ENCODE measurements around the gene CEPT1.

The CEPT1 gene

DNA sequence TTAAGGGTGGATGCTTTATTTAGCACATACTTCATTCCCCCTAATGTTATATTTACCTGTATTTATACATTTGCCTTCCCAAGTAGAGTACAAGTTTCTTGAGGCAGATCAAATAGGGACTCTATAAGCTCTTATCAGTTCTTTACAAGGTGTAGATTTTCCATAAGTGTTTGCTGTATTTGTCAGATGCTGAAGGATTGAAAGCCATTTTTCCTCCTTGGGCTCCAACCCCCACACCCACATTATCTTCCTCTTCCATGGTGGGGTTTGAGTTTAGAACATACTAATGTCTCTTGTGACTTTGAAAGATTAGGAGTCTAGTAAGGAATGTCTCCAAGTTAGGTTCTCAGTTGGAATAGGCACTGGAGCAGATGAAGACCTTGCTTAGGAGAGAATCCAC, 85.1 kb downstream of the CEPT1 start:
- H3K27me3 ChIP-seq (ENCODE audit: control insufficient read depth in 2 of 2, insufficient read depth in 2 of 2, low read length in 2 of 2), result no peaks in the 10 kb centered on the region
- H3K27ac ChIP-seq (ENCODE audit: low read depth in 2 of 2, low read length in 2 of 2), result no peak overlapping the region
- H3K4me3 ChIP-seq (ENCODE audit: low read length in 2 of 2), result no peak overlapping the region
- no peak overlapping the region for H3K9ac ChIP-seq (ENCODE audit: low read depth in 1 of 2, low read length in 2 of 2)
- H3K4me1 ChIP-seq (ENCODE audit: control insufficient read depth in 2 of 2, insufficient read depth in 2 of 2, low read length in 2 of 2), result peaks cover 19% of the 10 kb centered on the region in 2 donors
- H3K36me3 ChIP-seq (ENCODE audit: control insufficient read depth in 2 of 2, insufficient read depth in 2 of 2, low read length in 2 of 2), result no peaks in the 10 kb centered on the region
- H3K9me3 ChIP-seq (ENCODE audit: control insufficient read depth in 2 of 2, low read length in 2 of 2), result no peaks in the 10 kb centered on the region

DNA sequence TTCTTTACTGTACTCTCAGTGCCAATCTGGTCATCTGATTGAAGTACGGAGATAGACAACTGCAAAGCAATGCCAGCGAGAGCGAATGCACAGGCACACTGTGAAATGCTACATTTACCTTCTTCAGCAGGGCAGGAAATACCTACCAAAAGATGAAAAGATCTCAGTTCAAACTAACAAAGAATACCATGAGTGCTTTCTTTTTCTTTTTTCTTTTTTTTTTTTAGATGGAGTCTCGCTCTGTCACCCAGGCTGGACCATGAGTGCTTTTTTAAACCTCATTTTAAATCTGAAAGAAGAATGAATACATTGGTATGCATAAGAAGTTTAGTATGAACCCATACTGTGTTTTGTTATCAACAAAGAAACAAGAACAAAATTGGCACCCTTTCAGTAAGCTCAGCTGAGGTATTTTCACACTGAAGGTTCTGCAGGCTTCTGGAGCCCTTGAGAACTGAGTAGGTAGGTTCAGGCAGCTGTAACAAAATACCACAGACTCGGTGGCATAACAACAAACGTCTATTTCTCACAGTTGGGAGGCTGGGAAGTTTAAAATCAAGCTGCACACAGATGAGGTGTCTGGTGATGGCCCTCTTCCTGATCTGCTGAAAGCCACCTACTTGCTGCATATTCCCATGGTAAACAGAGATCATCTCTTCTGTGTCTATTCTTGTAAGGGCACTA, 85.8 kb downstream of the CEPT1 start:
- Histone ChIP-seq H3K4me3 (ENCODE audit: low read length in 2 of 2) (no peak overlapping the region), H3K27me3 (ENCODE audit: control insufficient read depth in 2 of 2, insufficient read depth in 2 of 2, low read length in 2 of 2) (no peaks in the 10 kb centered on the region)

DNA sequence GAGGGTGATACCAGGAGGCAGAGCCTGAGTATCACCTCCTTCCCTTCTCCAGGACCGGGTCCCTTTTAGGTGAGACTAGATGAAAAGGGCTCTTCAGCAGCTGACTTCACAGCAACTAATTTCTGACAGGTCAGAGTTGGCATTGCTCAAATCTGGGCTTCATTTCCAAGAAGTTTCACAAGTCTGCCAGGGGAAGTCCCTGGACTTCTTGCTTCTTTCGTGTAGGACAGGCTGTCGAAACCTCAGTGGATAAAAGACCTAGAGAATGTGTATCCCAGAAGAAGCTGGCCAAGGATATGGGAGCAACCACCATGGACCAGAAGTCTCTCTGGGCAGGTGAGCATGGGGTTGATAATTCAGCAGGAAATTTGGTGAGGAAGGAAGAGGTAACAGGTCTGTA, 87.4 kb downstream of the CEPT1 start, which contains the start of gene CHI3L2:
Gene CHI3L2, plus strand, starts transcription at position 280 of the 400 bp plus-strand sequence. Its CDS starts 17 bp downstream, at position 297.
- H3K36me3 ChIP-seq (ENCODE audit: control insufficient read depth in 2 of 2, insufficient read depth in 2 of 2, low read length in 2 of 2), result no peaks in the 10 kb centered on the region
- peak within 1 kb of the TSS in 1 of 2 donors; percentile 3 for H3K27ac ChIP-seq (ENCODE audit: low read depth in 2 of 2, low read length in 2 of 2)
- H3K4me1 ChIP-seq (ENCODE audit: control insufficient read depth in 2 of 2, insufficient read depth in 2 of 2, low read length in 2 of 2), result peaks cover 3 to 4% of the 10 kb centered on the region in 2 donors
- no peaks in the 10 kb centered on the region for H3K27me3 ChIP-seq (ENCODE audit: control insufficient read depth in 2 of 2, insufficient read depth in 2 of 2, low read length in 2 of 2)
- H3K9ac ChIP-seq (ENCODE audit: low read depth in 1 of 2, low read length in 2 of 2), result no peak within 1 kb of the TSS
- no peak within 1 kb of the TSS for H3K4me3 ChIP-seq (ENCODE audit: low read length in 2 of 2)
- H3K9me3 ChIP-seq (ENCODE audit: control insufficient read depth in 2 of 2, low read length in 2 of 2), result no peaks in the 10 kb centered on the region

More for the DNA sequence above, 85.8 kb downstream of the CEPT1 start:
- Histone ChIP-seq H3K9ac (ENCODE audit: low read depth in 1 of 2, low read length in 2 of 2) (no peak overlapping the region), H3K4me1 (ENCODE audit: control insufficient read depth in 2 of 2, insufficient read depth in 2 of 2, low read length in 2 of 2) (peaks cover 13 to 14% of the 10 kb centered on the region in 2 donors), H3K9me3 (ENCODE audit: control insufficient read depth in 2 of 2, low read length in 2 of 2) (no peaks in the 10 kb centered on the region), H3K27ac (ENCODE audit: low read depth in 2 of 2, low read length in 2 of 2) (no peak overlapping the region), H3K36me3 (ENCODE audit: control insufficient read depth in 2 of 2, insufficient read depth in 2 of 2, low read length in 2 of 2) (no peaks in the 10 kb centered on the region)

DNA sequence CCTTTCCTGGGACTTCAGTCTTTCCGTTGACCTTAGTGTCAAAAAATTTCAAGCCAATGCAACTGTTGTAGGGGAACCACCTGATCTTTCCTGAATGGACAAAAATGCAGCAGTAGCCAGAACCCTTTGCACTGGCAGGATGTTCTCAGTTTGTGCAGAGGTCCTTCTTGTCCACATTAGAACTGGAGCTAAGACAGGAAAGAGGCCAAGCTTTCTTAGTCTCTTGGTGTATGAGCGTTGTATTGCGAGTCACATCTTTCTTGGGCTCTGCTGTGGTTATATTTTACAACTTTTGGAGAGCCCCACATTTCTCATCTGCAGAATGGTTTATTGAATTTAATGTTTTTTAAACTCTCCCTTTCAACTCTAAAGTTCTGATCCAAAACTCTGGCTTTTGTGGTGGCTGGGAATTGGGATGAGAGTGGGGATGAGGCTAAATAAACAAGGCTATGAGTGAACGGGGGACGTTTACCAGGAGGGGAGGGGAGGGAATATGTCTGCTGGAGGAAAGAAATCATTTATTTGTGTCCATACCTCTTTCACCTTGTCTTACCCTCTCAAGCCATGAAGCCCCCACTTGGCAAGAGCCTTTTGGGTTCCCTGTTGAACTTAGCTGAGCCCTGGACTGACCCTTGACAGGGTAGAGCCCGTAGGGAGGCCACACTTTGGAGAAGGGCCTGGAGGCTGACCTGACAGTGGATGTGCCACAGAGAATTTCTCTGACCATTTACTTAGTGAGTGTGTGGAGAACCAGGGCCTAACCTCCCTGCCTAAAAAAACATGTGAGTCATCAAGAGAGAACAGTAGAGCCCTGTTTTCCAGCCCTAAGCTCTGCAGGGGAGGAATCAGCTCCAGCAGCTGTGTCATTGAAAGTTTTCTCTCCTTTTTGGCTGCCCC, 88.1 kb downstream of the CEPT1 start:
- Histone ChIP-seq H3K4me1 (ENCODE audit: control insufficient read depth in 2 of 2, insufficient read depth in 2 of 2, low read length in 2 of 2) (no peaks in the 10 kb centered on the region), H3K36me3 (ENCODE audit: control insufficient read depth in 2 of 2, insufficient read depth in 2 of 2, low read length in 2 of 2) (no peaks in the 10 kb centered on the region), H3K27me3 (ENCODE audit: control insufficient read depth in 2 of 2, insufficient read depth in 2 of 2, low read length in 2 of 2) (no peaks in the 10 kb centered on the region), H3K27ac (ENCODE audit: low read depth in 2 of 2, low read length in 2 of 2) (peak overlapping the region in 1 of 2 donors; percentile 3), H3K9ac (ENCODE audit: low read depth in 1 of 2, low read length in 2 of 2) (no peak overlapping the region), H3K9me3 (ENCODE audit: control insufficient read depth in 2 of 2, low read length in 2 of 2) (no peaks in the 10 kb centered on the region), H3K4me3 (ENCODE audit: low read length in 2 of 2) (no peak overlapping the region)

- Histone ChIP-seq H3K36me3 (ENCODE audit: control insufficient read depth in 2 of 2, insufficient read depth in 2 of 2, low read length in 2 of 2) (no peaks in the 10 kb centered on the region), H3K4me3 (ENCODE audit: low read length in 2 of 2) (no peak overlapping the region), H3K27ac (ENCODE audit: low read depth in 2 of 2, low read length in 2 of 2) (no peak overlapping the region), H3K9me3 (ENCODE audit: control insufficient read depth in 2 of 2, low read length in 2 of 2) (no peaks in the 10 kb centered on the region), H3K9ac (ENCODE audit: low read depth in 1 of 2, low read length in 2 of 2) (no peak overlapping the region), H3K4me1 (ENCODE audit: control insufficient read depth in 2 of 2, insufficient read depth in 2 of 2, low read length in 2 of 2) (no peaks in the 10 kb centered on the region), H3K27me3 (ENCODE audit: control insufficient read depth in 2 of 2, insufficient read depth in 2 of 2, low read length in 2 of 2) (no peaks in the 10 kb centered on the region)
Observed at GRCh38 chr1:111228748-111229126, 88.7 kb downstream of the CEPT1 start.

DNA sequence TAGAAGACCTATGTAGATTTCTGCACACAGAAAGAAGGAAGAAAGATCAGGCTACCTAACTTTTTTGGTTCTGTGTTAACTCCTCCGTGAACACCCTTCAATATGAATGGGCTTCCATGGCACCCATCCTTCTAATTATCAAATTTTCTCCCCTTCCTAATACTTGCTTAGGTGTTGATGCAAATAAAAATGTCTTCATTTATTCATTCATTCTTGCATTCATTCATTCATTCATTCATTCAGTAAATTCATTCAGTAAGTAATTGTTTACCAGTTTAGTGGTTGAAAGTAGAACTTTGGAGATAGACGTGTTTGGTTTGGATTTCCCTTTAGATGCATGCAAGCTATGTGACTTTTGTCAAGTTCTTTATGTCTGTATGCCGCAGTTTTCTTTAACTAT, 92.1 kb downstream of the CEPT1 start:
- Histone ChIP-seq H3K4me3 (ENCODE audit: low read length in 2 of 2) (no peak overlapping the region), H3K27me3 (ENCODE audit: control insufficient read depth in 2 of 2, insufficient read depth in 2 of 2, low read length in 2 of 2) (no peaks in the 10 kb centered on the region), H3K27ac (ENCODE audit: low read depth in 2 of 2, low read length in 2 of 2) (no peak overlapping the region), H3K4me1 (ENCODE audit: control insufficient read depth in 2 of 2, insufficient read depth in 2 of 2, low read length in 2 of 2) (no peaks in the 10 kb centered on the region), H3K9ac (ENCODE audit: low read depth in 1 of 2, low read length in 2 of 2) (no peak overlapping the region), H3K36me3 (ENCODE audit: control insufficient read depth in 2 of 2, insufficient read depth in 2 of 2, low read length in 2 of 2) (no peaks in the 10 kb centered on the region), H3K9me3 (ENCODE audit: control insufficient read depth in 2 of 2, low read length in 2 of 2) (no peaks in the 10 kb centered on the region)

DNA sequence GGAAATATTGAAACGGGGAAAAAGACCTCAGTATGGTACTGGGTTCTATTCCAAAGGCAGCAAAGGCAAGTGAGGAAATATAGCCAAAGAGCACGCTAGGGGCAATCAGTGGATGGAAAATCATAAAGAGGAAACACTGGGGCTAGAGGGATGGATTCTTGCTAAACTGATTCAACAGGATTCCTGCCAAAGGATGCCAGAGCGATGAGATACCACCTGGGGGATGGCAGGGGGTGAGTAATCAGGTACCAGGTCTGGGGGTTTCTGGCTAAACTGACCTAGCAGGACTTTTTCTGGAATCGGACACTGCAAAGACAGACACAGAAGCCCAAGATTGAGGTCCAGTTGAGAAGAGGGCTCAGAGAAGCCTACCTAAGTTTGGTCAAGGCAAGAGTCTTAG, 94.2 kb downstream of the CEPT1 start:
- no peaks in the 10 kb centered on the region for H3K4me1 ChIP-seq (ENCODE audit: control insufficient read depth in 2 of 2, insufficient read depth in 2 of 2, low read length in 2 of 2)
- no peaks in the 10 kb centered on the region for H3K36me3 ChIP-seq (ENCODE audit: control insufficient read depth in 2 of 2, insufficient read depth in 2 of 2, low read length in 2 of 2)
- H3K9me3 ChIP-seq (ENCODE audit: control insufficient read depth in 2 of 2, low read length in 2 of 2), result no peaks in the 10 kb centered on the region
- H3K9ac ChIP-seq (ENCODE audit: low read depth in 1 of 2, low read length in 2 of 2), result no peak overlapping the region
- no peaks in the 10 kb centered on the region for H3K27me3 ChIP-seq (ENCODE audit: control insufficient read depth in 2 of 2, insufficient read depth in 2 of 2, low read length in 2 of 2)
- H3K4me3 ChIP-seq (ENCODE audit: low read length in 2 of 2), result no peak overlapping the region
- no peak overlapping the region for H3K27ac ChIP-seq (ENCODE audit: low read depth in 2 of 2, low read length in 2 of 2)
